Left ventricle myocardium inferior (tissue), 1 donor: ENCODE data around the gene ZNF689. TPM values are rescaled to one million over a fixed set of nuclear protein-coding genes. Genes with fewer than 3 reads are reported as not detected.

Source experiments
- DNase-seq: peaks from one replicate; pipeline ENCODE4 v3.0.0-alpha.2; 2020
- H3K27ac ChIP-seq: fragments of 200-600 bp; replicated peaks from 2 replicates; pipeline ENCODE4 v1.8.0; 2021
- H3K27me3 ChIP-seq: fragments of 200-600 bp; 2 replicates; pipeline ENCODE4 v1.8.0; 2021; ENCODE audit warnings: low read depth
- H3K36me3 ChIP-seq: fragments of 200-600 bp; 2 replicates; pipeline ENCODE4 v1.8.0; 2021
- H3K4me1 ChIP-seq: fragments of 200-600 bp; 2 replicates; pipeline ENCODE4 v1.8.0; 2021
- H3K4me3 ChIP-seq: fragments of 200-600 bp; 2 replicates; pipeline ENCODE4 v1.8.0; 2021; ENCODE audit warnings: mild to moderate bottlenecking, moderate library complexity
- H3K9me3 ChIP-seq: fragments of 200-600 bp; replicated peaks from 2 replicates; pipeline ENCODE4 v1.8.0; 2021
- intact Hi-C: fragments of 100-400 bp; cut with micrococcal nuclease; formaldehyde crosslinking; loops from one replicate; pipeline ENCODE4 v1.11.0; 2022
- total RNA-seq: library from RNA; stranded (reverse); fragmentation: NEBNext Ultra II Directional; extraction: Animal tissue kit (Norgen Biotek cat#: 25700); gene quantifications from one replicate; pipeline ENCODE4 v1.2.1, GENCODE V29; 2021
- TF ChIP-seq, protein P1 (sequence below): fragments of 200-600 bp; IDR thresholded peaks from 2 replicates; pipeline ENCODE4 v1.8.0; 2021; ENCODE audit warnings: antibody characterized with exemption, mild to moderate bottlenecking, borderline replicate concordance
- donor health status: DM: no; HTN: yes; CAD: no; lungs with severe emphysema.

The ZNF689 gene
- total RNA-seq, 1 donor from 2014 or later = 5.0 TPM

- H3K36me3 ChIP-seq = peaks cover 55% of the 10 kb centered on the region
- intact Hi-C loops = no loop called here
These were observed 46.2 kb upstream of the ZNF689 start for GRCh38 chr16:30656388-30656787.

GRCh38 chr16:30655815-30656347 lies 45.7 kb upstream of the ZNF689 start:
- Histone ChIP-seq H3K36me3 (peaks cover 50% of the 10 kb centered on the region), H3K27ac (peak overlapping the region; percentile 100)

More at GRCh38 chr16:30656388-30656787, 46.2 kb upstream of the ZNF689 start:
- H3K4me3 ChIP-seq = no peak overlapping the region
- TF ChIP-seq, protein P1, sequence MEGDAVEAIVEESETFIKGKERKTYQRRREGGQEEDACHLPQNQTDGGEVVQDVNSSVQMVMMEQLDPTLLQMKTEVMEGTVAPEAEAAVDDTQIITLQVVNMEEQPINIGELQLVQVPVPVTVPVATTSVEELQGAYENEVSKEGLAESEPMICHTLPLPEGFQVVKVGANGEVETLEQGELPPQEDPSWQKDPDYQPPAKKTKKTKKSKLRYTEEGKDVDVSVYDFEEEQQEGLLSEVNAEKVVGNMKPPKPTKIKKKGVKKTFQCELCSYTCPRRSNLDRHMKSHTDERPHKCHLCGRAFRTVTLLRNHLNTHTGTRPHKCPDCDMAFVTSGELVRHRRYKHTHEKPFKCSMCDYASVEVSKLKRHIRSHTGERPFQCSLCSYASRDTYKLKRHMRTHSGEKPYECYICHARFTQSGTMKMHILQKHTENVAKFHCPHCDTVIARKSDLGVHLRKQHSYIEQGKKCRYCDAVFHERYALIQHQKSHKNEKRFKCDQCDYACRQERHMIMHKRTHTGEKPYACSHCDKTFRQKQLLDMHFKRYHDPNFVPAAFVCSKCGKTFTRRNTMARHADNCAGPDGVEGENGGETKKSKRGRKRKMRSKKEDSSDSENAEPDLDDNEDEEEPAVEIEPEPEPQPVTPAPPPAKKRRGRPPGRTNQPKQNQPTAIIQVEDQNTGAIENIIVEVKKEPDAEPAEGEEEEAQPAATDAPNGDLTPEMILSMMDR = no peak
- no peaks in the 10 kb centered on the region for H3K9me3 ChIP-seq
- no peak for DNase-seq
- H3K27me3 ChIP-seq = no peaks in the 10 kb centered on the region
- H3K27ac ChIP-seq = peak overlapping the region; percentile 100
- H3K4me1 ChIP-seq = peaks cover 53% of the 10 kb centered on the region

DNA sequence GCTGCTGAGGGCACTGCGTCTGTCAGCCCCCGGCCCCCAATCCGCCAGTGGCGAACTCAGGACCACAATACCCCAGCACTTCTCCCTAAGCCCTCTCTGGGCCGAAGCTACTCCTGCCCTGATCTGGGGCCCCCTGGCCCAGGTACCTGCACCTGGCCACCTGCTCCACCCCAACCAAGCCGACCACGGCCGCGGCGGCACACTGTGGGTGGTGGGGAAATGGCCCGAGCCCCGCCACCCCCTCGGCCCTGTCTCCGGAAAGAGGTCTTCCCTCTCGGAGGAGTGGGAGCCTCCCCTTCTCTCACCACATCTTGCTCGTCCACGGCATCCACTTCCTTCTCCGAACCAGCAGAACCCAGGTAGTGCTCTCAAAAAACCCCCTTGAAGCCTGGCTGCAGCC lies 44.7 kb upstream of the ZNF689 start:
- Histone ChIP-seq H3K4me3 (no peak overlapping the region), H3K36me3 (peaks cover 44% of the 10 kb centered on the region), H3K9me3 (no peaks in the 10 kb centered on the region), H3K4me1 (peaks cover 49% of the 10 kb centered on the region), H3K27me3 (no peaks in the 10 kb centered on the region), H3K27ac (no peak overlapping the region)
- no peak for DNase-seq
- TF ChIP-seq, protein P1 = no peak
- intact Hi-C loops = no loop called here

More at GRCh38 chr16:30655815-30656347, 45.7 kb upstream of the ZNF689 start:
- H3K27me3 ChIP-seq = no peaks in the 10 kb centered on the region
- peaks cover 53% of the 10 kb centered on the region for H3K4me1 ChIP-seq
- H3K9me3 ChIP-seq = no peaks in the 10 kb centered on the region
- no peak overlapping the region for H3K4me3 ChIP-seq
- intact Hi-C loops = no loop called here
- TF ChIP-seq, protein P1 = no peak
- DNase-seq = no peak

GRCh38 chr16:30652718-30653117 lies 42.5 kb upstream of the ZNF689 start:
- Histone ChIP-seq H3K27ac (no peak overlapping the region), H3K9me3 (no peaks in the 10 kb centered on the region), H3K4me3 (peak overlapping the region; percentile 90), H3K4me1 (peaks cover 43% of the 10 kb centered on the region), H3K27me3 (no peaks in the 10 kb centered on the region), H3K36me3 (peaks cover 44% of the 10 kb centered on the region)
- no peak for DNase-seq
- TF ChIP-seq, protein P1 = no peak
- intact Hi-C loops = no loop called here

- TF ChIP-seq, protein P1 = no peak
- H3K9me3 ChIP-seq = no peaks in the 10 kb centered on the region
- H3K27me3 ChIP-seq = no peaks in the 10 kb centered on the region
- H3K4me3 ChIP-seq = peak overlapping the region; percentile 90
- no peak for DNase-seq
- intact Hi-C loops = no loop called here
- peaks cover 44% of the 10 kb centered on the region for H3K36me3 ChIP-seq
- peak overlapping the region; percentile 96 for H3K27ac ChIP-seq
- H3K4me1 ChIP-seq = peaks cover 36% of the 10 kb centered on the region
These were observed 41.8 kb upstream of the ZNF689 start for GRCh38 chr16:30652005-30652296.
